Stimulated activated CD8-positive, alpha-beta memory T cell treated with anti-CD3 and anti-CD28 coated beads, Interleukin-12 subunit alpha, Interleukin-12 subunit beta, amount 100 ng/mL, for 24 hours (primary cell): Measurements from ENCODE around the gene THSD4.

Experiments used
- DNase-seq: peaks from one replicate; pipeline ENCODE4 v3.0.0-alpha.2; 2020; ENCODE audit errors: extremely low read depth

THSD4 gene

DNA sequence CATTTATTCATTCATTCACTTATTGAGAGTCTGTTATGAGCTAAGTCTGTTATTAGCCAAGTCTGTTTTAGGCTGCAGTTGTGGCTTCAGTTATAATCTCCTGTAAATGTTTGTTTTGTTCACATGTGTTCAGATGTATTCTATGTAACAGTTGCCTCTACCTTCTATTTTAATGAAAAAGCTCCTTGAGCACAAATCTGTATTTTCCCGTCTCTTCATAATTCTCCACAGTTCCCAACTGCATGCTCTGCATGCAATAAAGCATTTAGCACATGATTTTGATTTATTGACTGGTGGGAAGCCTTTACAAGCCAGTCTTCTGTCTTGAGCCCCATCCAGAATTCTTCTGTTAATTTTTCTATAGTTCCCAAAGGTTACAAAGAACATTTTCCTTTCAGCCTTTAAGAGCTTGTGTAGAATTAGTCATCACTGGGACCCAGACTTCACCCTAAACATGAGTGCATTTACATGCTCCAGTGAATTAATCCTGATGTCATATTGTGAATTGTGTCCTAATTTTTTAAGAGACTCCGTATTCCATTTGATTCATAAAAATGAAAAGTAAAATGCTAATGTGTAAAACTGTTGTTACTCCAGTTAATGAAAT, 572.7 kb downstream of the THSD4 start:
- no peak for DNase-seq

DNA sequence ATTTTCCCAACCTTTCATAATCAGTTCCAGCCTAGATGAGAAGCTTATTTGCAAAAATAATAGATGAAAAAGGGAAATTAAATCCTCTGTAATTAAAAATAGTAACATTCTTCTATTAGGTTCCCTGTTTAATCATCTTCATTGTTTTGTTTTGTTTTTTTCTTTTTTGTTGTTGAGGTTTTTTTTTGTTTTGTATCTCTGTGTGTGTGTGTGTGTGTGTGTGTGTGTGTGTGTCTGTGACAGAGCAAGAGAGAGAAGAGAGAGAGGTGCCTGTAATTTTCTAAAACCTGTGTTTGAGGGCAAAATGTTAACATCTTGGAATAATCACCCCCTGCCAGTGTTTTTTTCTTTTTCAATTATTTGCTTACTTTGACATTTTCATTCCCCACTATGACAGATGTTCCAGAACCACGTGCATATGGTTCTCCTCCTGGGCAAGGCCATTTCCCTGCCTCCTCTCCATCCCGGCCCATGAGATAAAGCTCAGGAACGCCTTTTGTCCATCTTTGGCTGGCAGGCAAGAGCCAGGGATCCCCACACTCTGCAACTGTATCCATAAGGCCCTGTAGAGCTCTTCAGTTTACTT, 573.3 kb downstream of the THSD4 start:
- no peak for DNase-seq

DNA sequence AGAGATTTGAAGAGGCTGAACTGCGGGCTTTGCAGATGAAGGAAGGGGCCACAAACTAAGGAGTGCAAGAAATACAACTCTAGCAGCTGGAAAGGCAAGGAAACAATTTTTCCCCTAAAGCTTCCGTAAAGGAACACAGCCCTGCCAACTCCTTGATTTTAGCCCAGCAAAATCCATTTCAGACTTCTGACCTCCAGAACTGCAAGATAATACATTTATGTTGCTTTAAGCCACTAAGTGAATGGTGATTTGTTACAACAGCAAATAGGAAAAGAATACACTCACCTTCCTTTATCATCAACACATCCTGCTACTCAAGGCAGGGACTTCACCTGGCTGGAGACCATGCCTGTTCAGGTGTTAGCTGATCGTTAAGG, 575.8 kb downstream of the THSD4 start:
- no peak for DNase-seq

DNA sequence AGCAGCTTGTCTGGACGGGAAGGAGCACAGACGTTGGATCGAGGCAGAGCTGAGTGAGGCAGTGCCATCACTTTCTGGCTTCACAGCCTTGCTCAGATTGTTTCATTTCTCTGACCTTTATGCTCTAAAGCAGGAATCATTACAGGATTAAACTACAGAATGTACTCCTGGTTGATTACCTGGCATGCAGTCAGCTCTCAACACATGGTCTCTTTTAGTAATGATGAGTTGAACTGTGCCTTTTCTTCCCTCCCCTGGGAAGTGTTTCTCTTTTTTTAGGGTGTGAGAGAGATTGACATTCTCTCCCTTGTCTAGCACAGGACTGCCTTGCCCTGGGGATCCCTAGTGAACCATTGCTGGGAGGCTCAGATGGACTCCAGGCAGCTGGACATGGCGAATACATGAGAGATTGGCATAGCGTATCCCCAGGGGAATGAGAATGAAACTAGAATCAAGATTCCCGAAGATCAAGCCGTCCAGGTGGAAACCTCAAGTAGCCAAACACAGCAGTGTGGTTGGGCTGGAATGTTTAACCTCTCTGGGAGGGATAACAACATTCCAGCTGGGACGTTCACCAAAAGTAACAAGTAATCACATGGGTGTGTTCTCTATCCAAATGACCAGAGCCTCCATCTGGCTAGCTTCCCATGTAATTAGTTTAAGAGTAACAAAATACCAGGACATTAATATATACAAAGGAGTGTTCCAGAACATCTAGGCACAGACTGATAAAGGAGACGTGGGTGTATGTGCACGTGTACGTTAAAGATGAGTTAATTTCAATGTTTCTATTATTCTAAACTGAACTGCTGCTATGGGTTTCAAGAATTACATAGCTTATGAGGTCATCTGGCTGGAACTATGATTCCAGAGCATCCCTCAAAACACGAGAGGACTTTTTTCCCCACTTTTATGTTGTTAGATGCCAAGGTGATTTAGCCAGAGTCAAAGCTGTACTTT, 576.5 kb downstream of the THSD4 start:
- DNase-seq: no peak

DNA sequence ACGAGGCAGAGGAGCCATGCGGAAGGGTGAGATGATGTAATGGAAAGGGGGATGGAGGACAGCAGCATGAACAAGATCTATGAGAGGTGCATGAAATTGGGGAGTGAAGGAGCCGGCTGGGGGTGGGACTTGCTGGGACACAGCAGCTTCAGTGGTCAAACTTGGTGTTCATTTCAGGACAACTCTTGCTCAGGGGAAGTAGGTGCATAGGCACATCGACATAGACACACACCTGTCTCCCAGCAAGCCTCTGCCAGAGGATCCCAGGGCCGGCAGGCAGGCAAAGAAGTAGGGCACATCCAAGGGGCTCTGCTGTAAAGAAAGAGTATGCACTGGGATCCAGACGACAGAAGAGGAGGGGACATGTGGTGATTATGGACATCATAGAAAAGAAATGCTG, 582.0 kb downstream of the THSD4 start:
- no peak for DNase-seq

DNA sequence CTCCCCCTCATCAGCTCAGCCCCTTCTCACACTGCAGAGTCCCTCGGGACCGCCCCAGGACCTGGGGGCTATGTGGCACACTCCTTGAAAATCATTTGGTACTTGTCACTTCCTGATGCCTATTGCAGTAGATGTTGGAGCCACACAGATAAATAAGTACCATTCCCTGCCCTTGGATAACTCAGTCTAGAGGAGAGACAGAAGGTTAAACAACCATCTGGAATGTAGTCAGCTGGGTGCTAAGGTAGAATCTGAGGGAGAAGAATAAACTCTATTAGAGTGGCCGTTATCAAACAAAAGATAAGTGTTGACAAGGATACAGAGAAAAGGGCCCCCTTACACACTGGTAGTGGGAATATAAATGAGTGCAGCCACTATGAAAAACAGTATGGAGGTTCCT, 582.8 kb downstream of the THSD4 start:
- no peak for DNase-seq

DNA sequence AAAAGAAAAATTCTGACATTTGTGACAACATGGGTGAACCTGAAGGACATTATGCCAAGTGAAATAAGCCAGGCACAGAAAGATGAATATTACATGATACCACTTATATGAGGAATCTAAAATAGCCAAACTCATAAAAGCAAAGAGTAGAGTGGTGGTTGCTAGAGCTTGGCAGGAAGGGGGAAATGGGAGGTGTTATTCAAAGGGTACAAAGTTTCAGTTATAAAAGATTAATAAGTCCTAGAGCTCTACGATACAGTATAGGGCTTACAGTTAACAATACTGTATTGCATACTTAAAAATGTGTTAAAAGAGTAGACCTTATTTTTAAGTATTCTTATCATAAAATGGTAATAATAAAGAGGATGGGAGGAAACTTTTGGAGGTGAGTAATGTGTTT, 583.5 kb downstream of the THSD4 start:
- DNase-seq: no peak

DNA sequence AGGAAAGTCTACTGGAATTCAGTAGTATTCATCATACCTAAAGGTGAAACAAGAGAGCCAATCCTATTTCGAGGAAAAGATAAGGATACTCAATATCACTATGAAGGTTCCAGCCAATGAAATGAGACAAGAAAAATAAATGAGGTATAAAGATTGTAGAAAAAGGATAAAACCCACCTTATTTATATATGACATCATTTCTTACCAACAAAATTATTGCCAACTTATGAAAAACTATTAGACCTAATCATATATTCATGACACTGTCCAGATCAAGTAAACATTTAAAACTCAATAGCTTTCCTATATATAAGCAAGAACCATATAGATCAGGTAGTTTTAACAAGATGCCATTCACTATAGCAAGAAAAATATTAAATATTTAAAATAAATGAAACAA, 584.7 kb downstream of the THSD4 start:
- DNase-seq: no peak

DNA sequence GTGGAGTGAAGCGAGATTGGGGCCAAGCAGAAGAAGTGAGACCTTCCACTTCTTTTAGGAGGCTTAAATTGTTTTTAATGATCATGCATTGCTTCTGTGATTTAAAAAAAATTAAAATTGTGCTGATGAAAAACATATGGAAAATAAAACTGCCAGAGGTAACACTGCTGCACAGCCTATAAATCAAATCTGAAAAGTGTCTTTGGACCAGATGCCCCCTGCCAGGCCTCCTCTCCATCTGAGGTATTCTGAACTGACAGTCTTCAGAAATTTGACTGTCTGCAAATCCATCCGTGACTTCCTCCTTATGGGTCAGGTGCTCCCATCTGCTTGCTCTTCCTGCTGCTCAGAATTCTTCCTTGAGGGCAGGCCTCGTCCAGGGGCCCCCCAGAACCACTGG, 586.5 kb downstream of the THSD4 start:
- no peak for DNase-seq

DNA sequence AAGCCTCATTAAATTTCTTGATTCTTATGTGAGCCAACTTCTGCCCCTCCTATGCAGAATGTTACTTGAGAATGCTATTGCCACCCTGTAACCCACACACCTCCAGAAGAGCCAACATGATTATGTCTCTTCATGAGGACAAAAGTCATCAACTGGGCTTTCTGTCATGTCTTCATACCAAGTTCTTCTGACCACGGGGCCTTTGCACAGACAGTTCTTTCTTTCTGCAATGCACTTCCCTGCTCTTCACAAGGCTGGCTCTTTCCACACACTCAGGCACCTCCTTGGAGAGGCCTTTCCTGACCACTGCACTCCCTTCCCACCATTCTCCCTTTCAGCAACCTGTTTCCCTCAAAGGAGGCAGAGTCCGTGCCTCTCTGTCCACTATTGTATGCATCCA, 587.2 kb downstream of the THSD4 start:
- no peak for DNase-seq

DNA sequence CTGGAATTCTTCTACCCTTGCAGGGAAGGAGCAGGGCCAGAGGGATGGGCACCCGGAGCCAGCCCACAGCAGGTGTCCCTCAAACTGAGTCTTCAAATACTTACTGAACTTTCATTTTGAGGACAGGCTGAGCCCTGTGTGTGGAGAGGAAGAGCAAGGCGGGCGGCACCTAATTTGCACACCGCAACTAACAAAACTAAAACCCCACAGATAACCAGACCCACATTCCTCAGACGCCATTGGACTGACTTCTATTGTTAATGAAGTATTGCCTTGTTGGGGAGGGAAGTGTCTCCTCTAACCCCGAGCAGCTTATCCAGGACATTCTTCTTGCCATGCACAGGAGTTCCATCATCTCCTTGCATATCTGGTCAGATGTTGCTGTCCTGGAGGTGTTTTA, 589.9 kb downstream of the THSD4 start:
- DNase-seq: no peak

DNA sequence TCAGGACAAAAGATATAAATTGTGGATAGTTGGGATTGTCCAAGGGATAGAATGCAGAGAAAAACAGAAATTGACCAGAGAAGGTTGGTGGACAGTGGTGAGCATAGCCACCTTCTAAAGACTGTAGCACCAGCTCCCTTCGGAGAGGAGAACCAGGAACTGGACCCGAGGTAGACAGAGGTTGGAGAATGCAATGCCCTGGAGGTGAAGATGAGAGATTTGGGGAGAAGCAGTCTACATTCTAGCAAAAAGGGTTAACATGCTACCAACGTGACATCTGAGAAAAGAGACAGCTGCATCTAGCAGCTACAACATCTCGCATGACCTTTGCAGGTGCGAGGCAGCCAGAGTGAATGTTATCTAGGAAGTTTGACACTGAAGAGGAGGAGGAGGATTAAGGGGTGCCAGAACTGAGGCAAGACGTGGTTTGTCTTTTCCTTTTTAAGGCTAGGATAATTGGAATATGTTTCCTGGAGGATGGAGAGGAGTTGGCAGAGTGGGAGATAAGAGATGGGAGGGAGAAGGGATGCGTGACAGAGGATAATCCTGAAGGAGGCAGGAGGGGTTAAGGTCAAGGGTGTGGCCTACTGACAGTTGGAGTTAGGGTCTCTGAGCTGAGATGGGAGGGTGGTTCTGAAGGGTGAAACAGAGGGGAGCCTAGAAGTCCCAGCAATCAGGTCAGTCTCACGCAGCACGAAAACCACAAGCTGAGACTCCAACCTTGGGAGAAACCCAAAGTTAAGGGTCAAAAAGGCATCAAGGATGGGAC, 591.4 kb downstream of the THSD4 start:
- DNase-seq: no peak

DNA sequence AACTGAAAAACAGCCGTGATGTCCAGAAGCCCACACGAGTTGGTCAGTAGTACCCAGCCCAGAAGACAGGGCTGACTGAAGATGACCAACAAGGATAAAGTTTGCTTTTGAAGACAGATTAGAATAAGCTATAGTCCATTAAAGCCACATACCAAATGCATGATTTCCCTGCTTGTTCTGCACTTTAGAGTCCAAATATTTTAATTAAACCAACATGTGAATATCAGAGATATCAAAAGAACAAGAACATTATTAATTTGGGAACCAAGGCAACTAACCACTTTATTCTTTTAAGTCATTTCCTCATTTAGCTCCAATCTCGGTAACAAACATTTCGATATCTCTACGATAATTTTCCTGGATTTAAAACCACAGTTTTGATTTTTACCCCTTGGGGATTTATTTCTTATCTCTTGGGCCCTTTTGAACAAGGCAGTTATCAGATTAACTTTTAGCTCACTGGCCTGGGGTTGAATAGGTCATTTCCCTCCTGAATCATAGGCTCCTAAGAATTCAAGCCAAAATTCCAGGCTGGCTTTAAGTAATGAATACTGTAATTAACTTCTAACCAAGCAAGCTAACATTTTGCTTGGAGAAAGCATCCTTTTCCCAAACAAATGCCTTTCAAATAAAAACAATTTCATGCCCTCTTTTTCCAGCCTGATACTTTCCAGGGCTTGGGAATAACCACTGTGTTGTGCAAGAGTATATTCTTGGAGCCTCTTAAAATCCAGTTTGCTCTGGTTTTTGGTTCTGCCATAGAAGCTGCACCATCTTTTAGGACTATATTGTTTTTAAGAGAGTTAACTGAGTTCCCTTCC, 592.2 kb downstream of the THSD4 start:
- DNase-seq: no peak

DNA sequence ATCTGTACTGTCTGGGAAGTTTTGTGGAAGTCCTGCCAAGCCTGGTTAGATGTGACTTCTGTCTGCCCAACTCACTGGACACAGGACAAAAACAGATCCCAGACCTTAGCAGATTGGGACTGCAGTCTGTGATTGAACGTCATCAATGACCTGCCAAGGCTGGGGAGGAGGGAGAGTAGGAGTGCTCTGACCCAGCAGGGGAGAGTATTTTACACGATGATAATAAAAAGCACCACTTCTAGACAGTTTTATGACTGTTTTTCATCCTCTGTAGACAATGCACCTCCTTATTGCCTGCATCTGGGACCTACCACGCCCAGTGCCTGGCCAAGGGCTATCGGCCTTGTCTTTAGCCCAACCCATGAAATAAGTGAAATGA, 592.8 kb downstream of the THSD4 start:
- DNase-seq: no peak

DNA sequence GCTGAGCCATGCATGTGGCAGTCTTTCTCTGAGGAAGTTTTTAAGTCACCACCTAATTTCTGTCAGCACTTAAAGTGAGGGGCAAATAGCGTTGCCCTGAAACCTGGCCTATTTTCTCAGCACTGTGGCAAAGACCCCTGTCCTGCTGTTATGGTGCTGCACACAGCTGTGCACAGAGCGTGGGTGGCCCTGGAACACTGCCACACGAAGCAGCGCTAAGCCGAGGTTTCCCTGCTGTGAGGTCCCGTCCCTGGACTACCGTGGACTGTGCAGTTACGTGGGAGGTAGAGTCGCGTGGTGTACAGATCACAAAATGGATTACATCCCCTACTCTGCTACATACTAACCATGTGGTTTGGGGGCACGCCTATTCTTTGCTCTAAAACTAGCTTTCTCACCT, 593.5 kb downstream of the THSD4 start:
- no peak for DNase-seq

DNA sequence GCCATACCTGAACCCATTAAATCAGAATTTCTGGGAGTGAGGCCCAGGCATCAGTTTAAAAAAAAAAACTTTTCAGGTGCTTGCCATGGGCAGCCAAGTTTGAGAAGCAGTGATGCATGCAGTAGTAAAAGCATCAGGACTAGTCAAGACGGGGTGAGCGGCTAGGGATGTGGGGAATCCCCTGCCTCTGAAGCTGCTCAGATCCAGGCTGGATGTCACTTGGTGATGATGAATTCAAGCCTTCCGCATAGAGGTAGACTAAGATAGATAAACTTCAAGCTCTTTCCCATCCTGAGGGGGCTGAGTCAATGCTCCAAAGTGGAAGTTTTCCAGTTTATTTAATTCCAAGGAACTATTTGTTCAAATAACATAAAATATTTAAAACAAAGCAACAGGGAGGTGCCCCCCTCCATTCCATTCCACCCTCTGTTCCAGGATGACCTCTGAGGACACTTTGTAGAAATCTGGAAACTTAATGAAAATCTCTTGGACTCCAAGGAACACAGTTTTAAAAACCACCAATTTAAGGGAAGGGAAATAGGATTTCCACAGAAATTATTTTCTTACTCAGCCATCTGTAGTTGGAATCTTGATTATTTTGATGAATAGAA, 594.6 kb downstream of the THSD4 start:
- DNase-seq: no peak

DNA sequence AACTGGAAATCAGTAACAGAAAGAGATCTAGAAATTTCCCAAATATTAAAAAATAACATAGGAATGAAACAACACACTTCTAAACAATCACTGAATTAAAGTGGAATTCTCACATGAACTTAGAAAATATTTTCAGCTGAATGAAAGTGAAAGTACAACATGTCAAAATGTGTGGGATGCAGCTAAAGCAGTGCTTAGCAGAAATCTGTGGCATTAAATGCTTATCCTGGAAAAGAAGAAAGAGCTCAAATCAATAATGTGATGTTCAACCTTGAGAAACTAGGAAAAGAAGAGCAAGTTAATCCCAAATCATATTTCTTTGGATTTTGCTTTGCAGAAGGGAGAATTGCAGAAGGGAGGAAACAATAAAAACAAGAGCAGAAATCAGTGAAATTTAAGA, 596.9 kb downstream of the THSD4 start:
- no peak for DNase-seq

DNA sequence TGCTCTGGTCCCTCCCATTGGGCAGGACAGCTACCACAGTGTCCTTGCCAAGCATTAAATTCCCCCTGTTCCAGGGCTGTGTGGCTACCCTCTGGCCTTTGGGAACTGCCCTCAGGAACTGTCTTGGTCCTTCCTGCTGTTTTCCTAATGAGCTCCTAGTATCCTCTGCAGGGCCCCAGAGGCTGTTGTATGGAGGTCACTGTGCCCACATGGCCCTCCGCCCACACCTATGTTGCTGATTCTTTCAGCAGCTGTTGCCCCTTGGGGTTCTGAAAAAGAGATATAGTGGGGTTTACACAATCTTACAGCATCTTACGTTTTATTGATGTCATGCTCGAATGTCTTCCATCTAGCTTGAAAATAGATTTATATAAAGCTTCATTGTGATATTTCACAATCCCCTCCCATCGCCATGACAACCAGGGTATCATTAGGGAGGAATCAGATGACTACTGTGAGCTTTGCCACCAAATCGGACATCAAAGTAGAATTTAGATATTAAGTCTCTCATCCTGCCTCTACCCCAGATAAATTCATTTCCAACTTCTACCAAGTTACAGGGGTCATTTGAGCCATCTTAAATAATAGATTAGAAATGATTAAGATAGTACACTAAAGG, 598.0 kb downstream of the THSD4 start:
- no peak for DNase-seq

DNA sequence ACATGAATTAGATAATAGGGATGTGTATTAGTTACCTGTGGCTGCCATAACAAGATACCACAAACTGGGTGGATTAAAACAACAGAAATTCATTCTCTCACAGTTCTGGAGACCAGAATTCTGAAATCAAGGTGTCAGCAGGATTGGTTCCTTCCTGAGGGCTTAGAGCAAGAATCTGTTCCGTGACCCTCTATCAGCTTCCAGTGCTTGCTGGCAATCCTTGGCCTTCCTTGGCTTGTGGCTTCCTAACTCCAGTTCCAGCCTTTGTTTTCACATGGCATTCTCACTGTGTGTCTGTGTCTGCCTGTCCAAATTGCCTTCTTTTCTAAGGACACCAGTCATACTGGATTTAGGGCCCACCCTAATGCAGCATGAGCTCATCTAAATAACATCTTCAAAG, 600.6 kb downstream of the THSD4 start:
- no peak for DNase-seq

DNA sequence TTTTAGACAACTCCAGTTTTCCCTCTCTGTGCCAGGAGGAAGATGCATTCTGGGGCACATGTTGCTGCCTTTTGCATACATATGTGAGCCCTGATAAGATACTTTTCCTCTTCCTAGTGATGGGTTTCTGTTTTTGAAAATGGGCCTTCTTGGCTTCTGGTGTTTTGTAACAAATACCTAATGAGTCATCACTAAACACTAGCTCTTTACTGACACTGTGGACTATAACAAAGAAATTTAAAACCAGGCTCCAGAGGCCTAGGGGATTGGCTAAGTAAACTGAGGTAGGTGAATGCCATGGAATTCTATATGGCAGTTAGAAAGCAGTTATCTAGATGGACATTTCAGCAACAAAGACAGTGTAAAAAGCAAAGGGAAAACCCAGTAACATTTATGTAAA, 601.7 kb downstream of the THSD4 start:
- DNase-seq: no peak
